ENCODE data around the gene ELF4. TPM values are rescaled to one million over a fixed set of nuclear protein-coding genes. Genes with fewer than 3 reads are reported as not detected.

The ELF4 gene
- total and polyA plus RNA-seq, 12 donors: 2.7 to 16.7 (median 6.9) TPM

GRCh38 chrX:130032552-130032951 is 77.7 kb downstream of the ELF4 start:
- WGBS, 4 donors: 74 to 97% (median 89%) methylated on average over 3 of the region's 3 CpGs
- intact Hi-C loops (cut with DNase I): no loop called here
- H3K27me3 ChIP-seq: no peaks in the 10 kb centered on the region
- H3K4me1 ChIP-seq (replicated peaks in 1 of 2): no peaks in the 10 kb centered on the region
- H3K9me3 ChIP-seq (replicated peaks in 1 of 3): no peaks in the 10 kb centered on the region
- H3K4me3 ChIP-seq: no peak overlapping the region
- no peak overlapping the region for H3K27ac ChIP-seq
- DNase-seq: no peak
- TF ChIP-seq POLR2A (IDR thresholded peaks at IDR 0.05): no peak
- no peak for TF ChIP-seq CTCF (IDR thresholded peaks at IDR 0.05)
- H3K36me3 ChIP-seq (replicated peaks in 1 of 2): peaks cover 0 to 26% of the 10 kb centered on the region in 2 donors

- DNase-seq: no peak
- Histone ChIP-seq H3K9me3 (replicated peaks in 1 of 3) (no peaks in the 10 kb centered on the region), H3K36me3 (replicated peaks in 1 of 2) (peaks cover 0 to 19% of the 10 kb centered on the region in 2 donors), H3K4me3 (no peak overlapping the region), H3K27ac (no peak overlapping the region), H3K27me3 (no peaks in the 10 kb centered on the region), H3K4me1 (replicated peaks in 1 of 2) (no peaks in the 10 kb centered on the region)
- intact Hi-C loops (cut with DNase I): no loop called here
- TF ChIP-seq CTCF (IDR thresholded peaks at IDR 0.05): no peak
- WGBS, 4 donors: 73 to 100% (median 78%) methylated on average over 2 to 4 of the region's 4 CpGs
Measured at GRCh38 chrX:130030826-130031225, 79.5 kb downstream of the ELF4 start.

- H3K36me3 ChIP-seq (replicated peaks in 1 of 2): peaks cover 0 to 28% of the 10 kb centered on the region in 2 donors
- H3K4me1 ChIP-seq (replicated peaks in 1 of 2): peaks cover 0 to 6% of the 10 kb centered on the region in 2 donors
- H3K9me3 ChIP-seq (replicated peaks in 1 of 3): no peaks in the 10 kb centered on the region
- WGBS, 4 donors: 57 to 67% (median 59%) methylated on average over 4 to 5 of the region's 5 CpGs
- no peak overlapping the region for H3K27ac ChIP-seq
- peak; percentile 41 to 65 (median 58) for TF ChIP-seq CTCF (IDR thresholded peaks at IDR 0.05)
- no peak for TF ChIP-seq POLR2A (IDR thresholded peaks at IDR 0.05)
- no peaks in the 10 kb centered on the region for H3K27me3 ChIP-seq
- DNase-seq: peak in 6 of 7 donors; percentile 45 to 74 (median 52)
- no peak overlapping the region for H3K4me3 ChIP-seq
- intact Hi-C loops (cut with DNase I): no loop called here
Measured at GRCh38 chrX:130028196-130028595, 82.1 kb downstream of the ELF4 start.

- Histone ChIP-seq H3K27me3 (no peaks in the 10 kb centered on the region), H3K4me3 (no peak overlapping the region), H3K36me3 (replicated peaks in 1 of 2) (peaks cover 0 to 34% of the 10 kb centered on the region in 2 donors), H3K27ac (no peak overlapping the region), H3K9me3 (replicated peaks in 1 of 3) (no peaks in the 10 kb centered on the region), H3K4me1 (replicated peaks in 1 of 2) (peaks cover 0 to 6% of the 10 kb centered on the region in 2 donors)
- intact Hi-C loops (cut with DNase I): no loop called here
- DNase-seq: no peak
- 83 to 92% (median 83%) methylated on average over 1 to 4 of the region's 4 CpGs for WGBS, 4 donors
- TF ChIP-seq CTCF (IDR thresholded peaks at IDR 0.05): no peak
- no peak for TF ChIP-seq POLR2A (IDR thresholded peaks at IDR 0.05)
Measured at GRCh38 chrX:130027569-130027968, 82.7 kb downstream of the ELF4 start.
